ENCODE results near the gene HYAL2.

- no peak for TF ChIP-seq CTCF (IDR thresholded peaks at IDR 0.05)
- TF ChIP-seq POLR2A (IDR thresholded peaks at IDR 0.05) = no peak
- TF ChIP-seq EP300 (IDR thresholded peaks at IDR 0.05) = no peak
Measured at GRCh38 chr3:50355829-50356552, 33.4 kb upstream of the HYAL2 start.

All from ovary (tissue), 3 donors.